HK-2 (cell line): Measurements from ENCODE around the gene UBE2B.
A peak's percentile ranks its signal among the peaks of the same experiment; 100 is the strongest.

Experiments
- DNase-seq: peaks from one replicate; pipeline ENCODE4 v3.0.0-alpha.2; 2018; ENCODE audit not compliant: unreplicated experiment

The UBE2B gene

DNA sequence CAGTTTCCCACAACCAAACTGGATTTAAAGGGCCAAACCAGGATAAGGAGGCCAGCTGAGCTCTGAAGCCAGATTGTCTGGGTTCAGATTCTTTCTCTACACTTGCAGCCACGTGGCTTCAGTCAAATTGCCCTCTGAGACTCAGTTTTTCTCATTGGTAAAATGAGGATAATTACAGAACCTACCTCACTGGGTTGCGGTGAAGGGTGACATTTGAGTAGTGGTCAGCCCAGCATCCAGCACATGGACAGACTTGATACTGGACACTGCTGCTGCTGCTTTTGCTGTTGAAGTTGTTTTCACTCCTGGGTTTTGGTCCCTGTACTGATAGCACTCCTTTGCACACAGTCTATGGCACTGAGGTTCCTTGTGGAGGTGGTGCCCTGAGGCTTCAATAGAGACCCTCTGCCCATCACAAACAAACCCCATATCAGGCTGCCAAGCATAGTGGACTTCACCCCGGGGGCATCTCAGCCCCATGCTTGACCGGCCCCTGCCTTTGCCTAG is 66.0 kb downstream of the UBE2B start:
- DNase-seq = no peak

GRCh38 chr5:134437847-134438581 is 66.6 kb downstream of the UBE2B start:
- no peak for DNase-seq

DNA sequence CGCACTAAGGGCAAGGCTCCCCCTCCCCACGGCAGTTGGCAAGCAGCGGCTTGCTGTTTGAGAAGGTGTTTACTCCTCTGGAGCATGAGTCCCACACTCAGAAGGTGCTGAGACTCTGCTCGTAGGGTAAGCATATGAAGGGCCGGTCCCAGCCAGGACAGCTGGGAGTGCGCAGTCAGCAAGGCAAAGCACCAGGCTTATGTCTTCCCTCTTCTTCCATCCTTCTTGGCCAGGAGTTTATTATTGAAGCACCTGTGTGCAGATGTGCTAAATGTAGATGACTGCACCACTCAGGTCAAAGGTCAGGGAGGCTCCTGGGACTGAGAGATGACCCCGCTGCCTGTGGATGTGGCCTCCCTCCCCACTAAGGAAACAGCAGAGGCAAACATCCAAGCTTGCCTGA is 67.4 kb downstream of the UBE2B start:
- no peak for DNase-seq

- DNase-seq = peak; percentile 31
These were observed 67.9 kb downstream of the UBE2B start for GRCh38 chr5:134439210-134439654.

- DNase-seq = no peak
These were observed 68.9 kb downstream of the UBE2B start for GRCh38 chr5:134440201-134440755.
